Measurements from ENCODE around the gene LILRB5.

GRCh38 chr19:54266133-54266532, 9.1 kb upstream of the LILRB5 start:
- TF ChIP-seq POLR2AphosphoS5 (IDR thresholded peaks at IDR 0.05; ENCODE audit: low read depth, low read length) (no peak), POLR2A (IDR thresholded peaks at IDR 0.05; ENCODE audit: low read depth, low read length) (no peak), TAF1 (IDR thresholded peaks at IDR 0.05; ENCODE audit: borderline replicate concordance, low read depth, low read length) (no peak)

All from GM12892 (cell line).